Measurements from ENCODE around the gene ZBED4.

The ZBED4 gene

GRCh38 chr22:49823289-49824045 is 30.2 kb upstream of the ZBED4 start:
- TF ChIP-seq CTCF (conservative IDR thresholded peaks at IDR 0.05; ENCODE audit: low read length) = no peak
- no peak overlapping the region for H3K4me3 ChIP-seq (ENCODE audit: low read length)
- DNase-seq (ENCODE audit: low read depth) = no peak

- no peak overlapping the region for H3K4me3 ChIP-seq (ENCODE audit: low read length)
- no peak for DNase-seq (ENCODE audit: low read depth)
- TF ChIP-seq CTCF (conservative IDR thresholded peaks at IDR 0.05; ENCODE audit: low read length) = no peak
Observed at GRCh38 chr22:49824185-49824925, 29.3 kb upstream of the ZBED4 start.

- DNase-seq (ENCODE audit: low read depth) = no peak
- TF ChIP-seq CTCF (conservative IDR thresholded peaks at IDR 0.05; ENCODE audit: low read length) = no peak
- peak overlapping the region; percentile 78 for H3K4me3 ChIP-seq (ENCODE audit: low read length)
Observed at GRCh38 chr22:49824936-49825335, 28.7 kb upstream of the ZBED4 start.

GRCh38 chr22:49825436-49825835 is 28.2 kb upstream of the ZBED4 start:
- peak; percentile 31 for DNase-seq (ENCODE audit: low read depth)
- TF ChIP-seq CTCF (conservative IDR thresholded peaks at IDR 0.05; ENCODE audit: low read length) = no peak
- peak overlapping the region; percentile 78 for H3K4me3 ChIP-seq (ENCODE audit: low read length)

- no peak for TF ChIP-seq CTCF (conservative IDR thresholded peaks at IDR 0.05; ENCODE audit: low read length)
- peak; percentile 22 for DNase-seq (ENCODE audit: low read depth)
- peak overlapping the region; percentile 78 for H3K4me3 ChIP-seq (ENCODE audit: low read length)
Observed at GRCh38 chr22:49825944-49826602, 27.6 kb upstream of the ZBED4 start.

GRCh38 chr22:49826603-49827270 is 26.9 kb upstream of the ZBED4 start:
- DNase-seq (ENCODE audit: low read depth) = peak; percentile 57
- peak overlapping the region; percentile 78 for H3K4me3 ChIP-seq (ENCODE audit: low read length)
- no peak for TF ChIP-seq CTCF (conservative IDR thresholded peaks at IDR 0.05; ENCODE audit: low read length)
